ENCODE data around the gene AGRN.

The AGRN gene

DNA sequence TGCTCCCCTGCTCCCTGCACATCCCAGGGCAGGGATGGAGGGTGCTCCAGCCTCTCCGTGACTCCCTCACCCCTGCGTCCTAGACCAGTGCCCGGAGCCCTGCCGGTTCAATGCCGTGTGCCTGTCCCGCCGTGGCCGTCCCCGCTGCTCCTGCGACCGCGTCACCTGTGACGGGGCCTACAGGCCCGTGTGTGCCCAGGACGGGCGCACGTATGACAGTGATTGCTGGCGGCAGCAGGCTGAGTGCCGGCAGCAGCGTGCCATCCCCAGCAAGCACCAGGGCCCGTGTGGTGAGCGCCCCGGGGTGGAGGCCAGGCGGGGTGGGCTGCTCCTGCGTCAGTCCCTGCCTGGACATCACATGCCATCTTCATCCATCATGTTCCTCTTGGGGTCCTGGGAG, 22.0 kb downstream of the AGRN start:
- TF ChIP-seq, protein P1, sequence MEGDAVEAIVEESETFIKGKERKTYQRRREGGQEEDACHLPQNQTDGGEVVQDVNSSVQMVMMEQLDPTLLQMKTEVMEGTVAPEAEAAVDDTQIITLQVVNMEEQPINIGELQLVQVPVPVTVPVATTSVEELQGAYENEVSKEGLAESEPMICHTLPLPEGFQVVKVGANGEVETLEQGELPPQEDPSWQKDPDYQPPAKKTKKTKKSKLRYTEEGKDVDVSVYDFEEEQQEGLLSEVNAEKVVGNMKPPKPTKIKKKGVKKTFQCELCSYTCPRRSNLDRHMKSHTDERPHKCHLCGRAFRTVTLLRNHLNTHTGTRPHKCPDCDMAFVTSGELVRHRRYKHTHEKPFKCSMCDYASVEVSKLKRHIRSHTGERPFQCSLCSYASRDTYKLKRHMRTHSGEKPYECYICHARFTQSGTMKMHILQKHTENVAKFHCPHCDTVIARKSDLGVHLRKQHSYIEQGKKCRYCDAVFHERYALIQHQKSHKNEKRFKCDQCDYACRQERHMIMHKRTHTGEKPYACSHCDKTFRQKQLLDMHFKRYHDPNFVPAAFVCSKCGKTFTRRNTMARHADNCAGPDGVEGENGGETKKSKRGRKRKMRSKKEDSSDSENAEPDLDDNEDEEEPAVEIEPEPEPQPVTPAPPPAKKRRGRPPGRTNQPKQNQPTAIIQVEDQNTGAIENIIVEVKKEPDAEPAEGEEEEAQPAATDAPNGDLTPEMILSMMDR (conservative IDR thresholded peaks at IDR 0.05), result no peak
- no peak for TF ChIP-seq ZFX (IDR thresholded peaks at IDR 0.05)

DNA sequence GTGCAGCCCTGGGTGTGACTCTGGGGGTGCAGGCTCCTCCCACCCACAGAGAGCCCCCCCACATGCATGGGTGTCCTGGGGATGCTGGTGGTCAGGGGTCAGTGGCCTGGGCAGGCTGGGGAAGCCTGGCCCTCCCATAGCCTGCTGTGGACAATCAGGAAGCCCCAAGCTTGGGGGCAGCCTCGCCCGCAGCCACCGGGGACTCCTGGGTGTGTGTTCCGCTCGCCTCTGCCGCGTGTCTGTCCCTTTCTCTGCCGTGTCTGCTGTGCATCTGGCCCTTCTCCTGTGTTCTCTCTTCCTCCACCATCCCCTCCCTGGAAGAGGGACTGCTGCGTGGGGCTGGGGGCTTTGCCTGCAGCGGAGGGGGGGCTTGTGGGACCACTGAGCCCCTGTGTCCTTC, 22.9 kb downstream of the AGRN start:
- no peak for TF ChIP-seq ZFX (IDR thresholded peaks at IDR 0.05)
- TF ChIP-seq, protein P1 (conservative IDR thresholded peaks at IDR 0.05), result no peak
- H3K27ac ChIP-seq, result no peak overlapping the region

More for the DNA sequence above, 22.0 kb downstream of the AGRN start:
- no peak overlapping the region for H3K27ac ChIP-seq

DNA sequence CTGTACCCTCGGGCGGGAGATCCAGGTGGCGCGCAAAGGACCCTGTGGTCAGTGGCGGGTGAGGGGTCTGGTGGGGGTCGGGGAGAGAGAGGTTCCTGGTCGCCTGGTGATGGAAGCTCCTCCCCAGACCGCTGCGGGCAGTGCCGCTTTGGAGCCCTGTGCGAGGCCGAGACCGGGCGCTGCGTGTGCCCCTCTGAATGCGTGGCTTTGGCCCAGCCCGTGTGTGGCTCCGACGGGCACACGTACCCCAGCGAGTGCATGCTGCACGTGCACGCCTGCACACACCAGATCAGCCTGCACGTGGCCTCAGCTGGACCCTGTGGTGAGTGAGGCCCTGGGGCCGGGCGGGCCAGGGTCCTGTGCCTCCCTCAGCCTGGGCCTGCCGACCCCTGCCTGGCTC, 23.5 kb downstream of the AGRN start:
- H3K27ac ChIP-seq, result no peak overlapping the region
- TF ChIP-seq, protein P1 (conservative IDR thresholded peaks at IDR 0.05), result no peak
- TF ChIP-seq ZFX (IDR thresholded peaks at IDR 0.05), result no peak

DNA sequence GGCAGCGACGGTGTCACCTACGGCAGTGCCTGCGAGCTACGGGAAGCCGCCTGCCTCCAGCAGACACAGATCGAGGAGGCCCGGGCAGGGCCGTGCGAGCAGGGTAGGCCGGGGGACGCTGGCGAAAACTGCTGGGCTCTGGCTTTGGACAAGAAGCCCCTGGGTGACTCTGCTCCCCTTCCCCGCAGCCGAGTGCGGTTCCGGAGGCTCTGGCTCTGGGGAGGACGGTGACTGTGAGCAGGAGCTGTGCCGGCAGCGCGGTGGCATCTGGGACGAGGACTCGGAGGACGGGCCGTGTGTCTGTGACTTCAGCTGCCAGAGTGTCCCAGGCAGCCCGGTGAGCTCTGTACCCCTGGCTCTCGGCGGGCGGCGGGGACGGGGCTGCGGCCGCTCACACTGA, 24.0 kb downstream of the AGRN start:
- TF ChIP-seq ZFX (IDR thresholded peaks at IDR 0.05), result no peak
- TF ChIP-seq, protein P1 (conservative IDR thresholded peaks at IDR 0.05), result no peak
- no peak overlapping the region for H3K27ac ChIP-seq

DNA sequence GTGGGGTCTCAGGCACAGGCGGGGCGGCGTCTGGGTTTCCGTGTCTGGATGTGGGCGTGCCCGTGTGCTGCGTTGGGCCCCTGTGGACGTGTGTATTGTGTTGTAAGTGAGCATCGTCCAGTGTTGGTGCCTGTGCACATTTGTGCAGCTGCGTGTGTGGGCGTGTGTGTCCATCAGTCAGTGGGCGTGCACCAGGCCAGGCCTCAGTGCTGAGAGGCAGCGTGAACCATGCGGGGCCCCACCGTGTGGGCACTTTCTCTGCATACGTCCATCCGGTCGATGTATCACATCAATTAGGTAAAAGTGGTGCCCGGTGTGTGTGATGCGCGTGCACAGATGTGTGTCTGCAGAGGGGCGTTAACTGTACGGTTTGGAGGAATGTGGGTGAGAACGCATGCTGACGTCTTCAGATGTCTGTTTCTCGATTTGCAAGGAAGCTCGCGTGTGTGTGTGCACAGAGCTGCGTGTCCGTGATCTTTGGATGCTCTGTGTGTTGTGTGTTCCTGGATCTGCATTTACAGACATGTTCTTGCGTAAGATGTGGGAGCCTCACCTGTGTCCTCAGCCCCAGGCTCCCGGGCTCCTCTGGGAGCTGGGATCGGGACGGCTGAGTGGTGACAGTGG, 24.6 kb downstream of the AGRN start:
- H3K27ac ChIP-seq, result no peak overlapping the region
- TF ChIP-seq ZFX (IDR thresholded peaks at IDR 0.05), result no peak
- TF ChIP-seq, protein P1 (conservative IDR thresholded peaks at IDR 0.05), result no peak

DNA sequence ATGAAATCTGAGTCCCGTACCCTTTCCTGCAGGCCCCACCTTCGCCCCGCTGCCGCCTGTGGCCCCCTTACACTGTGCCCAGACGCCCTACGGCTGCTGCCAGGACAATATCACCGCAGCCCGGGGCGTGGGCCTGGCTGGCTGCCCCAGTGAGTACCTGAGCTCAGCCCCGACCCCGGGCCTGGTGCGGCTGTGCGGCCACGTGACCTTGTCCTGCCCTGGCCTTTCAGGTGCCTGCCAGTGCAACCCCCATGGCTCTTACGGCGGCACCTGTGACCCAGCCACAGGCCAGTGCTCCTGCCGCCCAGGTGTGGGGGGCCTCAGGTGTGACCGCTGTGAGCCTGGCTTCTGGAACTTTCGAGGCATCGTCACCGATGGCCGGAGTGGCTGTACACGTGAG, 25.2 kb downstream of the AGRN start:
- TF ChIP-seq, protein P1 (conservative IDR thresholded peaks at IDR 0.05), result no peak
- TF ChIP-seq ZFX (IDR thresholded peaks at IDR 0.05), result no peak
- H3K27ac ChIP-seq, result no peak overlapping the region

DNA sequence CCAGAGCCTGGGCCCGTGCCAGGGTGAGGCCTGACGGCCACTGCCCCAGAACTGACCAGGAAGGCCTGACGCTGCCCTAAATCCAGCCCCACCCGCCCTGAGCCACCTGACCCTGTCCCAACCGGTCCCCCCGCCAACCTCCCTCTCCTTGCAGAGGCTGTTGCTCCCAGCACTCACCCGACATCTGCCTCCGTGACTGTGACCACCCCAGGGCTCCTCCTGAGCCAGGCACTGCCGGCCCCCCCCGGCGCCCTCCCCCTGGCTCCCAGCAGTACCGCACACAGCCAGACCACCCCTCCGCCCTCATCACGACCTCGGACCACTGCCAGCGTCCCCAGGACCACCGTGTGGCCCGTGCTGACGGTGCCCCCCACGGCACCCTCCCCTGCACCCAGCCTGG, 26.3 kb downstream of the AGRN start:
- no peak overlapping the region for H3K27ac ChIP-seq
- TF ChIP-seq, protein P1 (conservative IDR thresholded peaks at IDR 0.05), result no peak
- no peak for TF ChIP-seq ZFX (IDR thresholded peaks at IDR 0.05)
